Fibroblast of gingiva (primary cell): ENCODE measurements around the gene TNRC18.
"Not testable (repeated sequence)": the region's sequence is repeated elsewhere in the genome, so short reads cannot be mapped to it uniquely, and the experiment has no call there.

Source experiments
- DNase-seq: peaks from one replicate; pipeline ENCODE4 v3.0.0-alpha.2; 2011; ENCODE audit warnings: low read depth

TNRC18 gene

GRCh38 chr7:5377279-5377678 is 46.4 kb downstream of the TNRC18 start:
- DNase-seq = no peak

GRCh38 chr7:5375925-5376324 is 47.7 kb downstream of the TNRC18 start:
- no peak for DNase-seq

- no peak for DNase-seq
Measured at GRCh38 chr7:5374464-5374863, 49.2 kb downstream of the TNRC18 start.

- no peak for DNase-seq
Measured at GRCh38 chr7:5373300-5373699, 50.3 kb downstream of the TNRC18 start.

- DNase-seq = no peak
Measured at GRCh38 chr7:5370454-5371353, 52.9 kb downstream of the TNRC18 start.

- no peak for DNase-seq
Measured at GRCh38 chr7:5367661-5368060, 56.0 kb downstream of the TNRC18 start.

- peak; percentile 78 for DNase-seq
Measured at GRCh38 chr7:5365976-5366625, 57.5 kb downstream of the TNRC18 start.

GRCh38 chr7:5363729-5364128 is 59.9 kb downstream of the TNRC18 start:
- DNase-seq = no peak

GRCh38 chr7:5362466-5362865 is 61.2 kb downstream of the TNRC18 start:
- DNase-seq = no peak

- DNase-seq = no peak
Measured at GRCh38 chr7:5361446-5362127, 62.0 kb downstream of the TNRC18 start.

GRCh38 chr7:5360971-5361370 is 62.7 kb downstream of the TNRC18 start:
- no peak for DNase-seq

GRCh38 chr7:5360451-5360850 is 63.2 kb downstream of the TNRC18 start:
- no peak for DNase-seq

- DNase-seq = not testable (repeated sequence)
Measured at GRCh38 chr7:5360021-5360420, 63.6 kb downstream of the TNRC18 start.

GRCh38 chr7:5359344-5359743 is 64.3 kb downstream of the TNRC18 start:
- DNase-seq = no peak

GRCh38 chr7:5357951-5358350 is 65.7 kb downstream of the TNRC18 start:
- DNase-seq = no peak

GRCh38 chr7:5356751-5357119 is 66.9 kb downstream of the TNRC18 start:
- DNase-seq = no peak

GRCh38 chr7:5354460-5355232 is 69.0 kb downstream of the TNRC18 start:
- peak; percentile 37 for DNase-seq

GRCh38 chr7:5352440-5353010 is 71.1 kb downstream of the TNRC18 start:
- no peak for DNase-seq

- no peak for DNase-seq
Measured at GRCh38 chr7:5351507-5352265, 71.9 kb downstream of the TNRC18 start.

- DNase-seq = no peak
Measured at GRCh38 chr7:5350600-5351385, 72.8 kb downstream of the TNRC18 start.
